ENCODE data around the gene FSTL5. TPM values are rescaled to one million over a fixed set of nuclear protein-coding genes. Genes with fewer than 3 reads are reported as not detected.

FSTL5 gene
- total and polyA plus RNA-seq, 4 experiments from 2014 or later, result not detected

DNA sequence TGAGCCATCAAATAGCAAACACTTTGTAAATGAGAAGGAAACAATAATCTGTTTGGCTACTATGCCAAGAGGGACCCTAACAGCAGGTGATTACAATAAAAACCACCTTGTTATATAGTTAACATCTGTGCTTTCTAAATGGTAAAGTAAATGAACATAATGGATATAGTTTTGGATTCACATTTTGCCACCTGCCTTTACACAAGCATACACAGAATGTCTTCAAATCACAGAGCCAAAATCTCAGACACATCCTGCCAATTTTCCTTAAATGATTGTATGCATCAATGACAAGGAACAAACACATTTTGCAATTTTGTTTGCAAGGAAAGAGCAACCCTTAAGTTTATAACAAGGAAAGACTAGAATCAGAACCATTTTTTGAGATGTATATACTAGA is 334.2 kb downstream of the FSTL5 start:
- H3K27me3 Mint-ChIP-seq, result no peaks in the 10 kb centered on the region
- Histone ChIP-seq H3K27ac (ENCODE audit: low read depth, low read length) (no peak overlapping the region), H3K4me1 (ENCODE audit: insufficient read depth, low read length) (no peaks in the 10 kb centered on the region), H3K27me3 (ENCODE audit: insufficient read depth, low read length) (no peaks in the 10 kb centered on the region), H3K36me3 (ENCODE audit: insufficient read depth, low read length) (no peaks in the 10 kb centered on the region), H3K9me3 (ENCODE audit: control insufficient read depth in 1 of 2, low read length in 2 of 2) (no peaks in the 10 kb centered on the region), H3K4me3 (ENCODE audit: low read length in 2 of 2) (no peak overlapping the region)
- no peaks in the 10 kb centered on the region for H3K36me3 Mint-ChIP-seq
- POLR2A ChIA-PET (ENCODE audit: partially characterized antibody), result no interaction called here
- no peak for DNase-seq
- H3K4me3 Mint-ChIP-seq, result no peak overlapping the region
- H3K9me3 Mint-ChIP-seq, result peaks cover 0 to 12% (median 6%) of the 10 kb centered on the region in 8 donors
- intact Hi-C loops (cut with micrococcal nuclease), result no loop called here
- no peak overlapping the region for H3K27ac Mint-ChIP-seq
- CTCF ChIA-PET (ENCODE audit: partially characterized antibody), result no interaction called here
- no peaks in the 10 kb centered on the region for H3K4me1 Mint-ChIP-seq

DNA sequence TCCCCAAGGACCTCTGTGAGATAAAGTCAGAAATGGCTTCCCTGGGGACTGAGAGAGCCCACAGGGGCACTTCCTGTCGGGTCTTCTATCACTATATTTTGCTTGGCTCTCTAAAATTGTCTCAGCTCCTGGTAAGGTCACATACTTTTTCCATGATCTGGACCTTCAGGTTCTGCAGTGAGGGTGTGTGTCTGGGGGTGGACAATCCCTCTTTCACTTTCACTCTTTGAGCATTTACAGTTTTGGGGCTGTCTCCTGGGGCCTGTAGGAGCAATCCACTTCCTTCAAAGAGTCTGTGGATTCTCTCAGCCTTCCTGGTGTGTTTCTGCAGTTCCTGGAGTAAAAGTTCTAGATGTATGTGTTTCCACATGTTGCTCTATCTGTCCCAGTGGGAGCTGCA is 335.7 kb downstream of the FSTL5 start:
- no peaks in the 10 kb centered on the region for H3K36me3 ChIP-seq (ENCODE audit: insufficient read depth, low read length)
- no peaks in the 10 kb centered on the region for H3K27me3 Mint-ChIP-seq
- no peaks in the 10 kb centered on the region for H3K4me1 Mint-ChIP-seq
- peaks cover 0 to 1% of the 10 kb centered on the region in 2 donors for H3K9me3 ChIP-seq (ENCODE audit: control insufficient read depth in 1 of 2, low read length in 2 of 2)
- intact Hi-C loops (cut with micrococcal nuclease), result no loop called here
- H3K4me3 Mint-ChIP-seq, result no peak overlapping the region
- ChIA-PET CTCF (ENCODE audit: partially characterized antibody) (no interaction called here), POLR2A (ENCODE audit: partially characterized antibody) (no interaction called here)
- H3K4me1 ChIP-seq (ENCODE audit: insufficient read depth, low read length), result no peaks in the 10 kb centered on the region
- DNase-seq, result no peak
- no peak overlapping the region for H3K27ac Mint-ChIP-seq
- peaks cover 0 to 12% (median 7%) of the 10 kb centered on the region in 8 donors for H3K9me3 Mint-ChIP-seq
- no peak overlapping the region for H3K27ac ChIP-seq (ENCODE audit: low read depth, low read length)
- H3K4me3 ChIP-seq (ENCODE audit: low read length in 2 of 2), result no peak overlapping the region
- H3K27me3 ChIP-seq (ENCODE audit: insufficient read depth, low read length), result no peaks in the 10 kb centered on the region
- no peaks in the 10 kb centered on the region for H3K36me3 Mint-ChIP-seq

DNA sequence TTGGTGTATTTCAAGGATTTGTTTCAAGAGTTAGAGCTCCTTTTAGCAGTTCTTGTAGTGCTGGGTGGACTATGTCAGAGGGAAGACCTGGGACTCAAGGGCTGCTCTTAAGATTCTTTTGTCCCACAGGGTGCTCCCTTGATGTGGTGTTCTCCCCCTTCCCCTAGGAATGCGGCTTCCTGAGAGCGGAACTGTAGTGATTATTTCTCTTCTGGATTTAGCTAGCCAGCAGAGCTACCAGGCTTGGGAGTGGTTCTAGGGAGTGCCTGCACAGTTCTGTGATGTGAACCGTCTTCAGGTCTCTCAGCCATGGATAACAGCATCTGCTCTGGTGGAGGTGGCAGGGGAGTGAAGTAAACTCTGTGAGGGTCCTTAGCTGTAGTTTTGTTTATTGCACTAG is 336.8 kb downstream of the FSTL5 start:
- no peaks in the 10 kb centered on the region for H3K27me3 Mint-ChIP-seq
- H3K36me3 ChIP-seq (ENCODE audit: insufficient read depth, low read length), result no peaks in the 10 kb centered on the region
- H3K4me1 Mint-ChIP-seq, result no peaks in the 10 kb centered on the region
- H3K9me3 ChIP-seq (ENCODE audit: control insufficient read depth in 1 of 2, low read length in 2 of 2), result peaks cover 0 to 7% of the 10 kb centered on the region in 2 donors
- no peak overlapping the region for H3K27ac Mint-ChIP-seq
- no peak overlapping the region for H3K27ac ChIP-seq (ENCODE audit: low read depth, low read length)
- POLR2A ChIA-PET (ENCODE audit: partially characterized antibody), result no interaction called here
- no peak overlapping the region for H3K4me3 Mint-ChIP-seq
- no peaks in the 10 kb centered on the region for H3K27me3 ChIP-seq (ENCODE audit: insufficient read depth, low read length)
- no peak overlapping the region for H3K4me3 ChIP-seq (ENCODE audit: low read length in 2 of 2)
- H3K9me3 Mint-ChIP-seq, result peaks cover 0 to 12% (median 7%) of the 10 kb centered on the region in 8 donors
- H3K4me1 ChIP-seq (ENCODE audit: insufficient read depth, low read length), result no peaks in the 10 kb centered on the region
- CTCF ChIA-PET (ENCODE audit: partially characterized antibody), result no interaction called here
- intact Hi-C loops (cut with micrococcal nuclease), result no loop called here
- no peak for DNase-seq
- no peaks in the 10 kb centered on the region for H3K36me3 Mint-ChIP-seq

DNA sequence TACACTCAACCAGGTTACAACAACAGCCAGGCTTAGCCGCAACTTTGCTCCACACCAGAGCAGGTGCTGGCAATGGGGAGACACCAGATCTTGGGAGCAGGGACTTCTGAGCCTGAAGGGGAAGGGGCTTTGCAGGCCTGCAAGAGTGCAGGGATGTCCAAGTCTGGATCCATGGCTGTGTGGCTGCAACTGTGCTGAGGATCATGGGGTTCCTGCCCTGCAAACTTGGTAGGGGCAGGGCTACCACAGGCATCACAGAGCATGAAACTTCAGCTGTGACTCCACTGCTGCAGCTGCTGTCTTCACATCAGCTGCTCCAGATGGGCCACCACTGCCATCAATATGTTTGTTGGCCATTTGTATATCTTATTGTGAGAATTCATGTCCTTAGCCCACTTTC is 340.4 kb downstream of the FSTL5 start:
- Histone ChIP-seq H3K27ac (ENCODE audit: low read depth, low read length) (no peak overlapping the region), H3K4me3 (ENCODE audit: low read length in 2 of 2) (no peak overlapping the region), H3K27me3 (ENCODE audit: insufficient read depth, low read length) (no peaks in the 10 kb centered on the region), H3K36me3 (ENCODE audit: insufficient read depth, low read length) (no peaks in the 10 kb centered on the region), H3K9me3 (ENCODE audit: control insufficient read depth in 1 of 2, low read length in 2 of 2) (peaks cover 0 to 7% of the 10 kb centered on the region in 2 donors), H3K4me1 (ENCODE audit: insufficient read depth, low read length) (no peaks in the 10 kb centered on the region)
- intact Hi-C loops (cut with micrococcal nuclease), result no loop called here
- no peaks in the 10 kb centered on the region for H3K4me1 Mint-ChIP-seq
- no peaks in the 10 kb centered on the region for H3K27me3 Mint-ChIP-seq
- H3K36me3 Mint-ChIP-seq, result no peaks in the 10 kb centered on the region
- H3K9me3 Mint-ChIP-seq, result peaks cover 0 to 12% (median 9%) of the 10 kb centered on the region in 8 donors
- ChIA-PET CTCF (ENCODE audit: partially characterized antibody) (no interaction called here), POLR2A (ENCODE audit: partially characterized antibody) (no interaction called here)
- no peak for DNase-seq
- no peak overlapping the region for H3K4me3 Mint-ChIP-seq
- no peak overlapping the region for H3K27ac Mint-ChIP-seq

DNA sequence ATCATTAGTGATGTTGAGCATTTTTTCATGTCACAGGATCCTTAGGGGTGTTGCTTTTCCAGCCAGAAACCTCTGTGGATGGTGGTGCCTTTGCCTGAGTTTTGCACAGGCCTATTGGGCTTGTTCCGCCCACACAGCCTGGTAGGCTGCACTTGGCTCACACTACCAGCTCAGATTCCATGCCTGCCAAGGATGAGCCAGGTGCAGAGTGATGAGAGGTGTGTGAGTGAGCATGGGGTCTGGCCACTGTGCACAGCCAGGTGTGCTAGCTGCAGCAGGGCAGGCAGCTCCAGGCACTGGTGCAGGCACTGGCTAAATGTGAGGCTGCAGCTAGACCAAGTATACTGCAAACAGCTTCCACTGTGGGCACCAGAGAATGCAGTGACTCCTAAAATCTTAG is 341.6 kb downstream of the FSTL5 start:
- ChIA-PET CTCF (ENCODE audit: partially characterized antibody) (no interaction called here), POLR2A (ENCODE audit: partially characterized antibody) (no interaction called here)
- intact Hi-C loops (cut with micrococcal nuclease), result no loop called here
- H3K4me1 ChIP-seq (ENCODE audit: insufficient read depth, low read length), result no peaks in the 10 kb centered on the region
- H3K27ac ChIP-seq (ENCODE audit: low read depth, low read length), result no peak overlapping the region
- no peak overlapping the region for H3K4me3 ChIP-seq (ENCODE audit: low read length in 2 of 2)
- no peaks in the 10 kb centered on the region for H3K36me3 ChIP-seq (ENCODE audit: insufficient read depth, low read length)
- Mint-ChIP-seq H3K4me3 (no peak overlapping the region), H3K9me3 (peaks cover 0 to 10% (median 4%) of the 10 kb centered on the region in 8 donors), H3K27me3 (no peaks in the 10 kb centered on the region), H3K36me3 (no peaks in the 10 kb centered on the region), H3K27ac (no peak overlapping the region), H3K4me1 (no peaks in the 10 kb centered on the region)
- H3K9me3 ChIP-seq (ENCODE audit: control insufficient read depth in 1 of 2, low read length in 2 of 2), result peaks cover 0 to 7% of the 10 kb centered on the region in 2 donors
- no peaks in the 10 kb centered on the region for H3K27me3 ChIP-seq (ENCODE audit: insufficient read depth, low read length)
- no peak for DNase-seq

DNA sequence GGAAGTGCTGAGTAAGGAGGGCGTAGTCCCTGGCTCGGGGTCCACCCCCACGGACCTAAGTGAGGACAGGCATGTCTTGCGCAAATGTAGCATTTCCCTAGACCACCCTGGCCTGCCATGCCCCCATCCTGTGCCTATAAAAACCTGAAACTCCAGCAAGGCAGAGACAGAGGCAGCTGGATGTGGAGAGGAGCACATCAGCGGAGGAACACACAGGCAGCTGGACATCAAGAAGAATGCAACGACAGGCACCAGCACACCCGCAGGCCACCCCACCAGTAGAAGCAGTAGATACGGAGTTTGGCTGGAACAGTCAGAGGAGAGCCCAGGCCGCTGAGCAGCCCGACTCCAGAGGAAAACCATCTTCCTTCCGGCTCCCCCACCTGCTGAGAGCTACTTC is 345.9 kb downstream of the FSTL5 start:
- no peaks in the 10 kb centered on the region for H3K4me1 ChIP-seq (ENCODE audit: insufficient read depth, low read length)
- no peak overlapping the region for H3K27ac Mint-ChIP-seq
- H3K4me3 Mint-ChIP-seq, result no peak overlapping the region
- no peak overlapping the region for H3K4me3 ChIP-seq (ENCODE audit: low read length in 2 of 2)
- H3K9me3 ChIP-seq (ENCODE audit: control insufficient read depth in 1 of 2, low read length in 2 of 2), result peaks cover 0 to 4% of the 10 kb centered on the region in 2 donors
- DNase-seq, result no peak
- intact Hi-C loops (cut with micrococcal nuclease), result no loop called here
- H3K4me1 Mint-ChIP-seq, result no peaks in the 10 kb centered on the region
- H3K36me3 Mint-ChIP-seq, result no peaks in the 10 kb centered on the region
- ChIA-PET CTCF (ENCODE audit: partially characterized antibody) (no interaction called here), POLR2A (ENCODE audit: partially characterized antibody) (no interaction called here)
- H3K9me3 Mint-ChIP-seq, result peaks cover 0 to 7% (median 3%) of the 10 kb centered on the region in 8 donors
- H3K27me3 ChIP-seq (ENCODE audit: insufficient read depth, low read length), result no peaks in the 10 kb centered on the region
- H3K27ac ChIP-seq (ENCODE audit: low read depth, low read length), result no peak overlapping the region
- H3K36me3 ChIP-seq (ENCODE audit: insufficient read depth, low read length), result no peaks in the 10 kb centered on the region
- no peaks in the 10 kb centered on the region for H3K27me3 Mint-ChIP-seq

DNA sequence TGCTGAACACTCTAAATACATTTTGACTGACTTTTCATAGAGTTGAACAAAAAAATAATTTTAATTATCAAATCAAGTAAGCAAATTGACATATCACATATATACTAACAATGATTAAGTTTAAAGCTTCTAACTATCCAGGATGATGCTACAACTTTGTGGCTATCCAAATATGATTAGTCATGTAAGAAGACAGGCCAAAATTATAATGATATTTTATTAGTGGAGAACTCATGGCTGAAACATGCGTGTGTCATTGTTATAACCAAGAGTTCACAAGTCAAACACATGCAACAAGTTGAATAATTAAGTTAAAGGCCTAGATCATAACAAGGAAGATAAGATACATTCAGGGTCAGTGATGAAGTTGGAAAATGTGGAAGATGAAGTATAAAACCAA is 346.8 kb downstream of the FSTL5 start:
- no peaks in the 10 kb centered on the region for H3K9me3 ChIP-seq (ENCODE audit: control insufficient read depth in 1 of 2, low read length in 2 of 2)
- Mint-ChIP-seq H3K36me3 (no peaks in the 10 kb centered on the region), H3K4me3 (no peak overlapping the region), H3K4me1 (no peaks in the 10 kb centered on the region), H3K27ac (no peak overlapping the region), H3K9me3 (peaks cover 0 to 7% (median 3%) of the 10 kb centered on the region in 8 donors), H3K27me3 (no peaks in the 10 kb centered on the region)
- H3K27ac ChIP-seq (ENCODE audit: low read depth, low read length), result no peak overlapping the region
- POLR2A ChIA-PET (ENCODE audit: partially characterized antibody), result no interaction called here
- intact Hi-C loops (cut with micrococcal nuclease), result no loop called here
- H3K36me3 ChIP-seq (ENCODE audit: insufficient read depth, low read length), result no peaks in the 10 kb centered on the region
- H3K27me3 ChIP-seq (ENCODE audit: insufficient read depth, low read length), result no peaks in the 10 kb centered on the region
- H3K4me3 ChIP-seq (ENCODE audit: low read length in 2 of 2), result no peak overlapping the region
- no peaks in the 10 kb centered on the region for H3K4me1 ChIP-seq (ENCODE audit: insufficient read depth, low read length)
- no peak for DNase-seq
- CTCF ChIA-PET (ENCODE audit: partially characterized antibody), result no interaction called here

DNA sequence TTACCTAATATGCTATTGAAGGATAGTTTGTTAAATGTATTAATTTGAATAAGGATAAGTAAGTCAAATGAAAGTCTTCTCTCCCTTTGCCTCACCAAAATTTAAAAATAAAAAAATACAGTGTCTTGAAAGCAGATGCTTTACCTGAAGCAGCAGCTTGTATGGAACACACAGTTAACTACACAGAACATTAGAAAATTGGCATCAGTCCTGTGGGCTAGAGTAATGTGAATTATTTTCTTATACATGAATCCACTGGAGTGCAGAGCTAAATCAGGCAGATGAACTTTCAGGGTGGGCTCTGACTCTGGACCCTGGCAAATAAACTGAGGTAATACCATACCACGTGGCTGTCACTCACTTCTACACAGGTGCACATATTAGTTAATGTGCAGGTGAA is 348.0 kb downstream of the FSTL5 start:
- Histone ChIP-seq H3K36me3 (ENCODE audit: insufficient read depth, low read length) (no peaks in the 10 kb centered on the region), H3K27ac (ENCODE audit: low read depth, low read length) (no peak overlapping the region), H3K9me3 (ENCODE audit: control insufficient read depth in 1 of 2, low read length in 2 of 2) (no peaks in the 10 kb centered on the region), H3K27me3 (ENCODE audit: insufficient read depth, low read length) (no peaks in the 10 kb centered on the region), H3K4me3 (ENCODE audit: low read length in 2 of 2) (no peak overlapping the region), H3K4me1 (ENCODE audit: insufficient read depth, low read length) (no peaks in the 10 kb centered on the region)
- intact Hi-C loops (cut with micrococcal nuclease), result no loop called here
- Mint-ChIP-seq H3K27ac (no peak overlapping the region), H3K4me3 (no peak overlapping the region), H3K36me3 (no peaks in the 10 kb centered on the region), H3K9me3 (peaks cover 0 to 9% (median 4%) of the 10 kb centered on the region in 8 donors), H3K4me1 (no peaks in the 10 kb centered on the region), H3K27me3 (no peaks in the 10 kb centered on the region)
- no peak for DNase-seq
- POLR2A ChIA-PET (ENCODE audit: partially characterized antibody), result no interaction called here
- CTCF ChIA-PET (ENCODE audit: partially characterized antibody), result no interaction called here

Measured in CD4-positive, alpha-beta memory T cell (primary cell).